AG04449 (cell line): ENCODE measurements around the gene EMSY.
"Not testable (repeated sequence)": the region's sequence is repeated elsewhere in the genome, so short reads cannot be mapped to it uniquely, and the experiment has no call there.

Source experiments
- CTCF ChIA-PET: fragments of 350-600 bp; formaldehyde crosslinking; extraction: SDS; loops from one replicate; lab custom pipeline; 2021; ENCODE audit warnings: antibody characterized with exemption; lab: Yijun Ruan, JAX
- POLR2A ChIA-PET: fragments of 400-600, 350-600 bp; formaldehyde crosslinking; extraction: SDS; loops from one replicate; lab custom pipeline; 2020; ENCODE audit warnings: antibody characterized with exemption, inconsistent platforms; lab: Yijun Ruan, JAX
- DNase-seq: peaks from one replicate; pipeline ENCODE4 v3.0.0-alpha.2; 2010; ENCODE audit warnings: low read depth, low spot score
- H3K4me3 ChIP-seq: 2 replicates; pipeline ENCODE4 v1.5.1; 2011; ENCODE audit warnings: low read depth, mild to moderate bottlenecking, control low read depth, low read length
- CTCF ChIP-seq: IDR thresholded peaks from one replicate; pipeline ENCODE4 v1.5.1; 2011; ENCODE audit warnings: mild to moderate bottlenecking, moderate library complexity, low read length, control low read depth, inconsistent platforms; ENCODE audit not compliant: insufficient read depth; ENCODE audit errors: missing control alignments

Gene EMSY

GRCh38 chr11:76564364-76564763 is 119.5 kb downstream of the EMSY start:
- H3K4me3 ChIP-seq: no peak overlapping the region
- CTCF ChIA-PET: interaction anchor here (1.3 to 1.4 kb wide), 2 partner anchors 8 to 13 kb away, joined by 3 to 4 read pairs; no protein-coding TSS in a partner anchor
- TF ChIP-seq CTCF: no peak
- DNase-seq: no peak
- POLR2A ChIA-PET: no interaction called here

- POLR2A ChIA-PET: no interaction called here
- CTCF ChIA-PET: interaction anchor here (0.6 to 1.3 kb wide), 2 partner anchors 22 to 32 kb away, joined by 3 read pairs; no protein-coding TSS in a partner anchor
- H3K4me3 ChIP-seq: no peak overlapping the region
- DNase-seq: no peak
- TF ChIP-seq CTCF: no peak
These were observed 122.0 kb downstream of the EMSY start for GRCh38 chr11:76566811-76567210.

- CTCF ChIA-PET: interaction anchor here (0.6 to 1.3 kb wide), 2 partner anchors 22 to 32 kb away, joined by 3 read pairs; no protein-coding TSS in a partner anchor
- POLR2A ChIA-PET: no interaction called here
- TF ChIP-seq CTCF: no peak
- no peak overlapping the region for H3K4me3 ChIP-seq
- DNase-seq: no peak
These were observed 122.4 kb downstream of the EMSY start for GRCh38 chr11:76567261-76567660.

- ChIA-PET POLR2A (no interaction called here), CTCF (no interaction called here)
- no peak for TF ChIP-seq CTCF
- DNase-seq: no peak
- no peak overlapping the region for H3K4me3 ChIP-seq
These were observed 123.3 kb downstream of the EMSY start for GRCh38 chr11:76568139-76568538.

GRCh38 chr11:76568621-76569020 is 123.8 kb downstream of the EMSY start:
- ChIA-PET POLR2A (no interaction called here), CTCF (no interaction called here)
- no peak overlapping the region for H3K4me3 ChIP-seq
- DNase-seq: no peak
- no peak for TF ChIP-seq CTCF

- DNase-seq, POLR2A ChIA-PET, H3K4me3 ChIP-seq: not testable (repeated sequence)
- CTCF ChIA-PET: interaction anchor here (1.3 to 1.5 kb wide), 2 partner anchors 8 to 18 kb away, joined by 3 to 4 read pairs; no protein-coding TSS in a partner anchor
These were observed 127.5 kb downstream of the EMSY start for GRCh38 chr11:76572181-76572875.

GRCh38 chr11:76574406-76574805 is 129.6 kb downstream of the EMSY start:
- H3K4me3 ChIP-seq: no peak overlapping the region
- POLR2A ChIA-PET: no interaction called here
- peak; percentile 47 for DNase-seq
- TF ChIP-seq CTCF: no peak
- CTCF ChIA-PET: no interaction called here
